GM18519 (cell line): ENCODE data around the gene GRAMD1A.
"Not testable (repeated sequence)": the region's sequence is repeated elsewhere in the genome, so short reads cannot be mapped to it uniquely, and the experiment has no call there.

Experiments used
- ATAC-seq: cut with Tn5 transposase; IDR thresholded peaks from one replicate; pipeline ENCODE4 v1.9.1; 2021; ENCODE audit warnings: mild to moderate bottlenecking, moderate library complexity; ENCODE audit not compliant: unreplicated experiment, low FRiP score

The GRAMD1A gene

DNA sequence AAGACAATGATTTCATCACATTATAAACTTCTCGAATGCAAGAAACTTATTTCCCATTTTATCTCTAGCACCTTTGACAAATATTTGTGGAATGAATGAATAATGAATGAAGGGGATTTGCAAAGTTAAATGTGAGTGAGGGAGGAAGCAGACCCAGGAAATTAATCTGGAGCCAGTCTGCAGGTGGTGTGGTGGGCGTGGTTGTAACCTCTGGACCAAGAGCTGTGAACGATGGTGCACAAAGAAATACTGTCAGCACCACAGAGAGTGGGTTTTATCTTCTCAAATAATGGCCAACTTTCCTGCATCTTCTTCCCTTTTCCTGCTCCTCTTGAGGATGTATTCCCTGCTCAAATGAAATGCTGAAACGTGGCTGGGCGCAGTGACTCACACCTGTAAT is 25.1 kb upstream of the GRAMD1A start:
- no peak for ATAC-seq

DNA sequence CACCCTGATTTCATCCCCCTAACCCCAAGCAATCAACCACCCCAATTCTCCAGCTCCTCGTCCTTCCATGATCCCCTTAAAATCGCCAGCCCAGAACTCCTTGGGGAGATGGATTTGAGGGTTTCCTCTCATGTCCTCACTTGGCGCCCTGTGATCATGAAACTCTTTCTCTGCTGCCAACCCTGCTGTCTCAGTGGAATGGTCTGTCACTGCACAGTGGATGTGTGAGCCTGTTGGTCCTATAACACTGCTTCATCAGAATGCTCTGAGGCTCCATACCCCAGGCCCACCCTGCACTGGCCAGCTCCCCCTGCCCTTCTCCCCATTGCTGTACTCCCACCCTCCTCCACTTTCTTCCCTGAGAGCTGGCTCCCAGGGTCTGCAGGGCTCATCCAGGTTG is 23.5 kb upstream of the GRAMD1A start:
- ATAC-seq: no peak

DNA sequence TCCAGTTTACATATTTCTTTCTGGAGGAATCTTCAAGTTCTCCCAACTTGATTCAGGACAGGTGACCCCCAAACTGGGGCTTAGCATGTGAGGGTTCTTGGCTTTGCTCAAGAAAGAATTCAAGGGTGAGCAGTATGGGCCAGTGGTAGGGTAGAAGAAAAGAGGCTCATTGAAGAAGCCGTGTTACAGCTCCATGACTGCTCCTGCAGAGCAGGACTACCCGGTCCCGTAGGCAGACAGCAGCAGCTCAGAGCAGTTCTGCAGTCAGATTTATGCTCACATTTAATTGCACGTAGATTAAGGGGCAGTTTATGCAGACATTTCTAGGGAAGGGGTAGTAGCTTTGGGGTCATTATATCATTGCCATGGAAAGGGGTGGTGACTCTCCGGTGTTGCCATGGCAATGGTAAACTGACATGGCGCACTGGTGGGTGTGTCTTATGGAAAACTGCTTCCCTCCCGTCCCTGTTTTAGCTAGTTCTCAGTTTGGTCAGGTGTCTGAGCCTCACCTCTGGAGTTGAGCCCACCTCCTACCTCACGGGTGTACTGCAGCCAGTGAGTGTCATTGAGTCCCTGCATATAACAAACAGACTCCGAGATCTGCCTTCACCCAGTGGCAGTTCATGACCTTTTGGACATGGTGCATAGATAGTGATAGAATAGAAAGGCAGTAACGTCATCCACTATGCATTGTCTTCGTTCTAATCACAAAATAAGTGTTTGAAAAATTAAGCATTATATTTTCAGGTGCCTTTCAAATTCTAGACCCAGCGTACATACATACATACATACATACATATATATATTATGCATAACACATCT is 20.1 kb upstream of the GRAMD1A start:
- ATAC-seq: no peak

DNA sequence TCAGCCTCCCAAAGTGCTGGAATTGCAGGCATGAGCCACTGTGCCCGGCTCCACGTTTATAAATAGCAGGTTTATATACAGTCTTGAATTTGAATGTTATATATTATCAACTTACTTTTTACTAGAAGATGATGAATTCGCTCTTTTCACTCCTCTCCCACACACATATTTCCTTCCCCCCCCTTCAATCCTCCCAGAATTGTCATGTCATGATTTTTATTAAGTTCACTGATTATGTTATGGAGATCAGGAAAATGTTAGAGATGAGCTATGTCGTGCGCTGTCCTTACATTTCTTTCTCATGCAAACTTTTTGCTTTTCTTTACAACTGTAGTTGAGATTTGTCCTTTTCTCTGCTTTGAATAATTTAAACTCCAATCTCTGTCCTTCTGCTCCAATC is 17.8 kb upstream of the GRAMD1A start:
- ATAC-seq: no peak

DNA sequence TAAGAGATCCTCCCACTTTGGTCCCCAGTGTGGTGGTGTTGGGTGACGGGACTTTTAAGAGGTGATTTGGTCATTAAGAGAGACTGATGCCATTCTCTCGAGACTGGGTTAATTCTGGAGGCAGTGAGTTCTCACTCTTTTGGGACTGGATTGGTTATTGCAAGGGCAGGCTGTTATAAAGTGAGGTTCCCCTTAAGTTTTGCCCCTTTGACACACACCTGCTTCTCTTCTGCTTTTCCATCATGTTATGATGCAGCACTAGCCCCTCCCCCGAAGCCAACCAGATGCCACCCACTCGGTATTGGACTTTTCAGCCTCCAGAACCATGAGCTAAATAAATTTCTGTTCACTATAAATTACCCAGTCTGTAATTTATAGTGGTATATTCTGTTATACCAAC is 16.3 kb upstream of the GRAMD1A start:
- no peak for ATAC-seq

- ATAC-seq: no peak
These were observed 15.8 kb upstream of the GRAMD1A start for GRCh38 chr19:34984287-34984686.

- no peak for ATAC-seq
These were observed 14.7 kb upstream of the GRAMD1A start for GRCh38 chr19:34985249-34986022.

GRCh38 chr19:34988119-34988518 is 12.0 kb upstream of the GRAMD1A start:
- ATAC-seq: no peak

DNA sequence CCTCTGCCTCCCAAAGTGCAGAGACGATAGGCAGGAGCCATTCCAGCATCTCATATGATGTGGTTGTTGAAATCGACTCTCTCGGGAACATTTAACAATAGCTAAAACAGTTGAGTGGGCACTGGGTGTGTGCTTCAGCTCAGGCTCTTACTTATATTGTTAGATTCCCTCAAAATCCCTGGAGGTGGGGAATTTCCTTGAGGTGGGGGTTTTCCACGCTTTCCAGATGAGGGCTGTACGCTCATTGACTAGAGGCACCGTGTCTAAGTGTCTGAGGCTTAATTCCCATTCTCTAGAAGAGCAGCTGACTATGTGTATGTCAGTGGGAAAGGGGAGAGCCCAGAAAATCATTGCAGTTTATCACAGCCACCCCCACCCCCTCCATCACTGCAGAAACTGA is 10.8 kb upstream of the GRAMD1A start:
- ATAC-seq: no peak

GRCh38 chr19:34990578-34991192 is 9.4 kb upstream of the GRAMD1A start:
- no peak for ATAC-seq

DNA sequence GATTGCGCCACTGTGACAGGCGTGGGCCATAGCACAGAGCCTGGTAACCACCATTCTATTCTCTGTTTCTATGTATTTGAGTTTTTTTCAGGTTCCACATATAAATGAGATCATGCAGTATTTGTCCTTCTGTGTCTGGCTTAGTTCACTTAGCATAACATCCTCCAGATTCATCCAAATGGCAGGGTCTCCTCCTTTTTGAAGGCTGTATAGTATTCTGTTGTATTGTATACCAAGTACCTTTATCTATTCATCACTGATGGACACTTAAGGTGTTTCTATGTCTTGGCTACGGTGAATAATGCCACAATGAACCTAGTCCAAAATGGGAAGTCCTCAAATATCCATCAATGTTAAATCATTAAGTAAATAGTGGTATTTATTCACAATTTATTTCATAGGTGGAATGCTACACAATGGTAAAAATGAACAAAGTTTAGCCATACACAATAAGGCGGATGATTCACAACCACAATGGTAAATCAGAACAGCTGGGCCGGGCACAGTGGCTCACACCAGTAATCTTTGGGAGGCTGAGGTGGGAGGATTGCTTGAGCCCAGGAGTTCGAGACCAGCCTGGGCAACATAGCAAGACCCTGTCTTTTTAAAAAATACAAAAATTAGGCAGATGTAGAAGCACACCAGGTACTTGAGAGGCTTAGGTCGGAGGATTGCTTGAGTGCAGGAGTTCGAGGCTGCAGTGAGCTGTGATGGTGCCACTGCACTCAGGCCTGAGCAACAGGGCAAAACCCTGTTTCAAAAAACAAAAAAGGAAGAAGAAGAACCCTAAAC is 8.4 kb upstream of the GRAMD1A start:
- ATAC-seq: no peak

DNA sequence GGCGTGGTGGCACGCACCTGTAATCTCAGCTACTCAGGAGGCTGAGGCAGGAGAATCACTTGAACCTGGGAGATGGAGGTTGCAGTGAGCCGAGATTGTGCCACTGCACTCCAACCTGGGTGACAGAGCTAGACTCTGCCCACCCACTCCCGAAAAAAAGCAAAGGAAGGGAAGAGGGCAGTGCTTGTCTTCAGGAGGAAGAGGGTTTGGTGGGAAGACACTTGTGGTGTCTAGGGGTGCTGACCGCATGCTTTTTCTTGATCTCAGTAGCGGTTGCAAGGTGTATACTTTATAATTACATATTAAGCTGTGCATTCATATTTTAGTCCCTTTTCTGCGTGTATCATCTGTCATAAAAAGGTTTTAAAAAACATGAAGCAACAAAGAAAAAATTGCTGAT is 7.5 kb upstream of the GRAMD1A start:
- not testable (repeated sequence) for ATAC-seq

DNA sequence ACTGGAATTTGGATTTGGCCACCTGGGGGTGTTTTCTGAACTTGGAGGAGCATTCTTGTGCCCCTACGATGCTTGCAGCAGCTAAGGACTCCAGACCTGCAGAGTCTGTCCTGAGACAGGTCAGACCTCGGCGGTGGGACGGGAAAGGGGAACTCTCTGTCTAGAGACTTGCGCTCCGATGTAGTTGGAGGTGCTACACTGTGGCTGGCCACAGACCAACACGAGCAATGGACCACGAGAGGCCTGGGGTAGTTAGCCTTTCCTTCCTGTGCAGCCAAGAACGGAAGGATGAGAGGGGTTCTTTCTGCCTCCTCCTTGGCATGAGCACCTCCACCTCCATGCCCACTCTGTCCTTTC is 5.9 kb upstream of the GRAMD1A start:
- no peak for ATAC-seq

GRCh38 chr19:34994643-34995541 is 5.2 kb upstream of the GRAMD1A start:
- no peak for ATAC-seq

DNA sequence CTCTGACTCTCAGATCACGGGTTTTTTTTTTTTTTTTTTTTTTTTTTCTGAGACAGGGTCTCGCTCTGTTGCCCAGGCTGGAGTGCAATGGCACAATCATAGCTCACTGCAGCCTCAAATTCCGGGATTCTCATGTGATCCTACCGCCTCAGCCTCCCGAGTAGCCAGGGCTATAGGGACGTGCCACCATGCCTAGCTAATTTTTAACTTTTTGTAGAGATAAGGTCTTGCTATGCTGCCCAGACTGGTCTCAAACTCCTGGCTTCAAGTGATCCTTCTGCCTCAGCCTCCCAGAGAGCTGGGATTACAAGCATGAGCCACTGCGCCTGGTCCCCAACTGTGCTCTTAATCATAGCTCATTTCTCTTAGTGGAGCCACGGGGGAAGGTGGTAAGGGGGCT is 4.6 kb upstream of the GRAMD1A start:
- ATAC-seq: no peak

DNA sequence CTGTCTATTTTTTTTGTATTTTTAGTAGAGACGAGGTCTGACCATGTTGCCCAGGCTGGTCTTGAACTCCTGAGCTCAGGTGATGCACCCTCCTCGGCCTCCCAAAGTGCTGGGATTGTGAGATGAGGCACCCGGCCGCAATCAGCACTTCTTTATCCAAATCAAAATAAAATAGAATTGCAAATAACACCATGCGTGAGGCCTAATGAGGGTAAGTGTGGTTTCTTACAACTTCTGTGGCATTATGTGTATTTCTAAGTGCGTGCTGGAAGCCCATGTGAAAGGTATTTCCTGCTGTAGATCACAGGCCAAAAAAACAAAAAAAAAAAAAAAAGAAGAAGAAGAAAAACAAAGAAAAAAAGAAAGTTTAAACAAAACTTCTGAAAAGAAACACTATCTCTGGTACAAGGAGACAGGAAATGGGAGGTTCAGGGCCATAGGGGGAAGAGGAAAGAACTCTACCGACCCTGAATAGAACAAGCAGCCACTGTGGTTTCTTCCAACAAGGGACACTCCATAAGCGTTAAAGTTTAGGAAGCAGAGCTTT is 3.0 kb upstream of the GRAMD1A start:
- no peak for ATAC-seq

DNA sequence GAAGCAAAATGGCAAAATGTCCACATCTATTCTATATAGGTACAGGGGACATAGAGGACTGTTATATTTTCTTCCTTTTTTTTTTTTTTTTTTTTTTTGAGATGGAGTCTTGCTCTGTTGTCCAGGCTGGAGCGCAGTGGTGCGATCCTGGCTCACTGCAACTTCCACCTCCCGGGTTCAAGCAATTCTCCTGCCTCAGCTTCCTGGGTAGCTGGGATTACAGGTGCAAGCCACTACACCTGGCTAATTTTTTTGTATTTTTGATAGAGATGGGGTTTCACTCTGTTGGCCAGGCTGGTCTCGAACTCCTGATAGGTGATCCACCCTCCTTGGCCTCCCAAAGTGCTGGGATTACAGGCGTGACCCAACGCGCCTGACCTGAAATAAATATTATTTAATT is 1.9 kb upstream of the GRAMD1A start:
- not testable (repeated sequence) for ATAC-seq

DNA sequence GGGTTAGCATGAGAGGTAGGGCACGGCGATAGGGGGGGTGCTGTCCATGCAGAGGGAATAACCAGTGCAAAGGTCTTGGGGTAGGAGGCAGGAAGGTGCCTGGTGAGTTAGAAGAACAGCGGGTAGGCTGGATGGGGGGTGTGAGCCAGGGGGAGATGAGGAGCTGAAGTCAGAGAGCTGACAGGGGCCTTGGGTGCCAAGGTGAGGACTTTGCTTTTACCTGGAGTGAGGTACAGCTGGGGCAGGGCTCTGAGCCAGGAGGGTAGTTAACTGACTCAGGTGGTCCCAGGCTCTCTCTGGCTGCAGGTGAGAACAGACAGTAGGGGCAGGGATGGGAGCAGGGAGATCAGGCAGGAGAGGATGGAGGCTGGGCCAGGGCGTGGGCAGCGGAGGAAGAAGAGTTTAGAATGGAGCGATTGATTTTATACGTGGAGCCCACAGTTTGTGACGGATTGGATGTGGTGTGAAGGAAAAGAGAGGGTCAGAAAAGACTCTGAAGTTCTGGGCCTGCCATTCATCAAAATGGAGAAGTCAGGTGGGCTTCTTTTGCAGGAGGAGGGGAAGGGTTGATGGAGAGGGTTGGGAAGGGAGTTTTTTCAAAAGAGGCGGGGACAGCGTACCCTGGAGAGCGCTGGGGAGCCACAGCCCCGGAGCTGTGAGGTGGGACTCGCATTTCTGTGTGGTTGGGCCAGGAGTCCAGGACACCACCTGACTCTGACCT is 1.2 kb upstream of the GRAMD1A start:
- no peak for ATAC-seq

DNA sequence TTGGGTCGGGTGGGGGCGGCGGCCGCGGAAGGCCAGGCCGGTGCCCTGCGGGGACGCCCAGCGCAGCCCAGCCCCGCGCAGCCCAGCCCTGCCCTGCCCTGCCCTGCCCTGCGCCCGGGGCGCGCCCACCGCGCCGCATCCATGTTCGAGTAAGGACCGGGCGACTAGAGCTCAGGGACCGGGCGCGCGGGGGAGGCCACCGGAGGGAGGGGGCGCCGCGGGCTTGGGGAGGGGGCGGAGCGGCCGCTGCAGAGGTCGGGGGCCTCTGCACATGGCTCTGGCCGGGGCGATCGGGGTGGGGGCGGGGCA is 169 bp downstream of the GRAMD1A start:
- no peak for ATAC-seq
